ENCODE data around the gene FGD3.
A peak's percentile ranks its signal among the peaks of the same experiment; 100 is the strongest.

Gene FGD3

GRCh38 chr9:92949266-92949982 is 2.1 kb downstream of the FGD3 start:
- Mint-ChIP-seq H3K36me3 (no peaks in the 10 kb centered on the region), H3K4me3 (peak overlapping the region; percentile 30), H3K9me3 (no peaks in the 10 kb centered on the region), H3K27me3 (no peaks in the 10 kb centered on the region), H3K27ac (peak overlapping the region; percentile 93), H3K4me1 (peaks cover 83% of the 10 kb centered on the region)

- Mint-ChIP-seq H3K4me1 (peaks cover 87% of the 10 kb centered on the region), H3K4me3 (peak overlapping the region; percentile 30), H3K36me3 (no peaks in the 10 kb centered on the region), H3K27me3 (no peaks in the 10 kb centered on the region), H3K27ac (peak overlapping the region; percentile 78), H3K9me3 (no peaks in the 10 kb centered on the region)
Measured at GRCh38 chr9:92950359-92950955, 3.1 kb downstream of the FGD3 start.

- peak overlapping the region; percentile 78 for H3K4me3 Mint-ChIP-seq
- H3K27ac Mint-ChIP-seq: peak overlapping the region; percentile 96
- H3K36me3 Mint-ChIP-seq: no peaks in the 10 kb centered on the region
- H3K4me1 Mint-ChIP-seq: peaks cover 94% of the 10 kb centered on the region
- H3K9me3 Mint-ChIP-seq: no peaks in the 10 kb centered on the region
- no peaks in the 10 kb centered on the region for H3K27me3 Mint-ChIP-seq
Measured at GRCh38 chr9:92952906-92953610, 5.7 kb downstream of the FGD3 start.

GRCh38 chr9:92954049-92954861 is 6.9 kb downstream of the FGD3 start:
- peak overlapping the region; percentile 82 for H3K27ac Mint-ChIP-seq
- no peaks in the 10 kb centered on the region for H3K27me3 Mint-ChIP-seq
- H3K4me3 Mint-ChIP-seq: peak overlapping the region; percentile 78
- no peaks in the 10 kb centered on the region for H3K36me3 Mint-ChIP-seq
- H3K9me3 Mint-ChIP-seq: no peaks in the 10 kb centered on the region
- H3K4me1 Mint-ChIP-seq: peaks cover 88% of the 10 kb centered on the region

GRCh38 chr9:92954886-92955285 is 7.6 kb downstream of the FGD3 start:
- Mint-ChIP-seq H3K4me1 (peaks cover 88% of the 10 kb centered on the region), H3K36me3 (no peaks in the 10 kb centered on the region), H3K9me3 (no peaks in the 10 kb centered on the region)

GRCh38 chr9:92960561-92961290 is 13.4 kb downstream of the FGD3 start:
- no peak overlapping the region for H3K4me3 Mint-ChIP-seq
- no peaks in the 10 kb centered on the region for H3K9me3 Mint-ChIP-seq
- H3K36me3 Mint-ChIP-seq: peaks cover 3% of the 10 kb centered on the region
- peaks cover 69% of the 10 kb centered on the region for H3K4me1 Mint-ChIP-seq
- H3K27ac Mint-ChIP-seq: peak overlapping the region; percentile 97
- H3K27me3 Mint-ChIP-seq: no peaks in the 10 kb centered on the region

More at GRCh38 chr9:92954886-92955285, 7.6 kb downstream of the FGD3 start:
- H3K4me3 Mint-ChIP-seq: peak overlapping the region; percentile 78
- H3K27me3 Mint-ChIP-seq: no peaks in the 10 kb centered on the region
- peak overlapping the region; percentile 82 for H3K27ac Mint-ChIP-seq

GRCh38 chr9:92961627-92962302 is 14.4 kb downstream of the FGD3 start:
- Mint-ChIP-seq H3K36me3 (peaks cover 3% of the 10 kb centered on the region), H3K4me3 (peak overlapping the region; percentile 42), H3K4me1 (peaks cover 65% of the 10 kb centered on the region), H3K27ac (peak overlapping the region; percentile 97), H3K9me3 (no peaks in the 10 kb centered on the region), H3K27me3 (no peaks in the 10 kb centered on the region)

GRCh38 chr9:92962303-92962649 is 15.0 kb downstream of the FGD3 start:
- Mint-ChIP-seq H3K9me3 (no peaks in the 10 kb centered on the region), H3K27me3 (no peaks in the 10 kb centered on the region), H3K4me3 (peak overlapping the region; percentile 42), H3K27ac (peak overlapping the region; percentile 97), H3K36me3 (peaks cover 4% of the 10 kb centered on the region), H3K4me1 (peaks cover 65% of the 10 kb centered on the region)

GRCh38 chr9:92962846-92963245 is 15.5 kb downstream of the FGD3 start:
- peaks cover 67% of the 10 kb centered on the region for H3K4me1 Mint-ChIP-seq
- H3K9me3 Mint-ChIP-seq: no peaks in the 10 kb centered on the region
- peaks cover 4% of the 10 kb centered on the region for H3K36me3 Mint-ChIP-seq
- H3K4me3 Mint-ChIP-seq: peak overlapping the region; percentile 36
- H3K27ac Mint-ChIP-seq: peak overlapping the region; percentile 97
- no peaks in the 10 kb centered on the region for H3K27me3 Mint-ChIP-seq

- Mint-ChIP-seq H3K9me3 (no peaks in the 10 kb centered on the region), H3K4me1 (peaks cover 71% of the 10 kb centered on the region), H3K36me3 (peaks cover 4% of the 10 kb centered on the region), H3K4me3 (peak overlapping the region; percentile 94), H3K27me3 (no peaks in the 10 kb centered on the region), H3K27ac (peak overlapping the region; percentile 100)
Measured at GRCh38 chr9:92963831-92964606, 16.7 kb downstream of the FGD3 start.

- Mint-ChIP-seq H3K4me3 (peak overlapping the region; percentile 94), H3K27me3 (no peaks in the 10 kb centered on the region), H3K27ac (peak overlapping the region; percentile 100), H3K9me3 (no peaks in the 10 kb centered on the region), H3K36me3 (peaks cover 4% of the 10 kb centered on the region), H3K4me1 (peaks cover 73% of the 10 kb centered on the region)
Measured at GRCh38 chr9:92964607-92965060, 17.3 kb downstream of the FGD3 start.

- Mint-ChIP-seq H3K9me3 (no peaks in the 10 kb centered on the region), H3K4me3 (peak overlapping the region; percentile 94), H3K27ac (peak overlapping the region; percentile 100), H3K27me3 (no peaks in the 10 kb centered on the region), H3K4me1 (peaks cover 73% of the 10 kb centered on the region), H3K36me3 (peaks cover 4% of the 10 kb centered on the region)
Measured at GRCh38 chr9:92965061-92965758, 17.9 kb downstream of the FGD3 start.

- H3K27ac Mint-ChIP-seq: peak overlapping the region; percentile 100
- no peaks in the 10 kb centered on the region for H3K27me3 Mint-ChIP-seq
- H3K4me3 Mint-ChIP-seq: peak overlapping the region; percentile 94
- H3K4me1 Mint-ChIP-seq: peaks cover 75% of the 10 kb centered on the region
- H3K36me3 Mint-ChIP-seq: peaks cover 4% of the 10 kb centered on the region
- no peaks in the 10 kb centered on the region for H3K9me3 Mint-ChIP-seq
Measured at GRCh38 chr9:92965759-92966517, 18.6 kb downstream of the FGD3 start.
